Psoas muscle (tissue), 8 donors: ENCODE data around the gene CCL4. TPM values are rescaled to one million over a fixed set of nuclear protein-coding genes. Genes with fewer than 3 reads are reported as not detected.
"Not testable (repeated sequence)": the region's sequence is repeated elsewhere in the genome, so short reads cannot be mapped to it uniquely, and the experiment has no call there.

ENCODE experiments used
- ATAC-seq, 4 donors: fragments of 200-7000 bp; cut with Tn5 transposase; one replicate each; pipeline ENCODE4 v1.9.1; 2020; ENCODE audit warnings: moderate library complexity in 3 of 4, mild to moderate bottlenecking in 2 of 4
- DNase-seq, 2 donors: peaks; one replicate each; pipeline ENCODE4 v3.0.0-alpha.2; 2020
- H3K27ac ChIP-seq: fragments of 200-600 bp; one replicate; pipeline ENCODE4 v1.8.0; 2022
- H3K27me3 ChIP-seq, 3 donors: fragments of 200-600 bp in 1 of 3; one replicate each; pipeline versions ENCODE4 v1.6.1 to v1.8.0; 2013 to 2022; ENCODE audit warnings: low read length in 2 of 3, mild to moderate bottlenecking in 2 of 3, moderate library complexity in 1 of 3; ENCODE audit not compliant: insufficient read depth in 3 of 3
- H3K36me3 ChIP-seq, 2 donors: fragments of 200-600 bp in 1 of 2; one replicate each; pipeline versions ENCODE4 v1.6.1 to v1.8.0; 2013 to 2022; ENCODE audit warnings: low read depth in 1 of 2, mild to moderate bottlenecking in 1 of 2, moderate library complexity in 1 of 2; ENCODE audit not compliant: insufficient read depth in 1 of 2
- H3K4me1 ChIP-seq: fragments of 200-600 bp; one replicate; pipeline ENCODE4 v1.8.0; 2022
- H3K4me3 ChIP-seq: fragments of 200-600 bp; one replicate; pipeline ENCODE4 v1.8.0; 2022; ENCODE audit warnings: mild to moderate bottlenecking
- H3K9me3 ChIP-seq: fragments of 200-600 bp; one replicate; pipeline ENCODE4 v1.8.0; 2022
- CTCF ChIP-seq: fragments of 200-600 bp; IDR thresholded peaks from one replicate; pipeline ENCODE4 v1.8.0; 2022; ENCODE audit warnings: antibody characterized with exemption
- WGBS, 3 donors: extraction: QIAGEN DNeasy Blood & Tissue Kit; methylation state at CpG; one replicate each; pipeline versions ENCODE4 v1.1.6 to v1.1.7; 2013; 5-methylcytosine and 5-hydroxymethylcytosine counted together
- intact Hi-C, 2 donors: fragments of 100-400 bp; cut with DNase I; formaldehyde crosslinking; loops; one replicate each; pipeline versions ENCODE4 v1.11.0 to v1.14.2; 2022
- polyA plus RNA-seq, 3 donors: library from polyadenylated mRNA; stranded (reverse); fragments of 200-250 nt; gene quantifications; one replicate each; pipeline ENCODE4 v1.2.3, GENCODE V29; 2013
- total RNA-seq, 4 donors: library from RNA; stranded (reverse); fragmentation: NEBNext Ultra II Directional in 2 of 4; extraction: Animal tissue kit (Norgen Biotek cat#: 25700) in 2 of 4; gene quantifications; one replicate each; pipeline versions ENCODE4 v1.2.1 to v1.2.4, GENCODE V29; 2021 to 2023
- donor health status: healthy with polysubstance abuse.
- donor health status: DM: no; HTN: no; CAD: no; lungs with moderate emphysema.
- donor health status: Bipolar disorder and iron deficiency.
- donor health status: healthy.
- donor health status: DM: yes; HTN: yes; CAD: no.
- donor health status: DM: no; HTN: no; CAD: no.
- donor health status: DM: no; HTN: no; CAD: no.
- donor health status: DM: yes; HTN: yes; CAD: no.

The CCL4 gene
- total and polyA plus RNA-seq, 7 donors, result 0.13 to 2.2 (median 0.41) TPM

GRCh38 chr17:36094232-36094631, 9.4 kb upstream of the CCL4 start:
- H3K9me3 ChIP-seq, result no peaks in the 10 kb centered on the region
- no peak overlapping the region for H3K4me3 ChIP-seq
- peaks cover 0 to 1% (median 0%) of the 10 kb centered on the region in 3 donors for H3K27me3 ChIP-seq
- no peak overlapping the region for H3K27ac ChIP-seq
- DNase-seq (no peak), ATAC-seq (no peak)
- no peak for TF ChIP-seq CTCF
- no peaks in the 10 kb centered on the region for H3K4me1 ChIP-seq
- 83 to 95% (median 91%) methylated on average over 1 of the region's 1 CpG for WGBS, 3 donors
- H3K36me3 ChIP-seq, result no peaks in the 10 kb centered on the region
- intact Hi-C loops, result no loop called here

GRCh38 chr17:36094746-36095145, 8.9 kb upstream of the CCL4 start:
- Histone ChIP-seq H3K9me3 (no peaks in the 10 kb centered on the region), H3K27me3 (no peaks in the 10 kb centered on the region), H3K27ac (no peak overlapping the region), H3K36me3 (no peaks in the 10 kb centered on the region), H3K4me1 (no peaks in the 10 kb centered on the region), H3K4me3 (no peak overlapping the region)
- ATAC-seq, result no peak
- intact Hi-C loops, result no loop called here
- TF ChIP-seq CTCF, result no peak
- WGBS, 3 donors, result 87 to 90% (median 89%) methylated on average over 7 of the region's 7 CpGs
- DNase-seq, result no peak

GRCh38 chr17:36095992-36096391, 7.6 kb upstream of the CCL4 start:
- 76 to 91% (median 84%) methylated on average over 1 of the region's 1 CpG for WGBS, 3 donors
- Histone ChIP-seq H3K4me3 (no peak overlapping the region), H3K9me3 (no peaks in the 10 kb centered on the region), H3K36me3 (no peaks in the 10 kb centered on the region), H3K27me3 (no peaks in the 10 kb centered on the region), H3K27ac (no peak overlapping the region), H3K4me1 (no peaks in the 10 kb centered on the region)
- DNase-seq (no peak), ATAC-seq (no peak)
- intact Hi-C loops, result no loop called here
- TF ChIP-seq CTCF, result no peak

GRCh38 chr17:36099004-36099403, 4.6 kb upstream of the CCL4 start:
- H3K27ac ChIP-seq, ATAC-seq, H3K4me3 ChIP-seq, H3K27me3 ChIP-seq, H3K9me3 ChIP-seq, H3K4me1 ChIP-seq, intact Hi-C loops, DNase-seq, H3K36me3 ChIP-seq: not testable (repeated sequence)
- WGBS, 3 donors, result 67 to 93% (median 86%) methylated on average over 1 of the region's 1 CpG

- WGBS, 3 donors, result 45 to 56% (median 47%) methylated on average over 3 to 7 of the region's 7 CpGs
- H3K36me3 ChIP-seq, H3K27ac ChIP-seq, ATAC-seq, H3K4me1 ChIP-seq, H3K9me3 ChIP-seq, DNase-seq, H3K4me3 ChIP-seq, H3K27me3 ChIP-seq, intact Hi-C loops: not testable (repeated sequence)
Observed at GRCh38 chr17:36104246-36104645, 619 bp downstream of the CCL4 start.

- no peak overlapping the region for H3K4me3 ChIP-seq
- no peak for ATAC-seq
Observed at GRCh38 chr17:36104701-36105181, 1.1 kb downstream of the CCL4 start.

More at GRCh38 chr17:36104701-36105181, 1.1 kb downstream of the CCL4 start:
- no peak for DNase-seq
- no peaks in the 10 kb centered on the region for H3K9me3 ChIP-seq
- 32 to 39% (median 35%) methylated on average over 4 of the region's 4 CpGs for WGBS, 3 donors
- no peak for TF ChIP-seq CTCF
- peaks cover 0 to 3% (median 3%) of the 10 kb centered on the region in 3 donors for H3K27me3 ChIP-seq
- no peak overlapping the region for H3K27ac ChIP-seq
- intact Hi-C loops, result no loop called here
- no peaks in the 10 kb centered on the region for H3K36me3 ChIP-seq
- no peaks in the 10 kb centered on the region for H3K4me1 ChIP-seq
